GM20000 (cell line): Measurements from ENCODE around the gene FREY1.

Experiments
- DNase-seq: peaks from one replicate; pipeline ENCODE4 v3.0.0; 2012; ENCODE audit warnings: low spot score
- CTCF ChIP-seq: IDR thresholded peaks from 2 replicates; pipeline ENCODE4 v1.5.1; 2012; ENCODE audit warnings: mild to moderate bottlenecking, control low read depth; ENCODE audit errors: extremely low read depth, missing control alignments

The FREY1 gene

GRCh38 chr11:45933131-45933831 lies 26.2 kb upstream of the FREY1 start:
- TF ChIP-seq CTCF, result no peak
- peak; percentile 52 for DNase-seq

- no peak for TF ChIP-seq CTCF
- DNase-seq, result no peak
These were observed 25.1 kb upstream of the FREY1 start for GRCh38 chr11:45932217-45932616.

GRCh38 chr11:45931739-45932138 lies 24.7 kb upstream of the FREY1 start:
- DNase-seq, result no peak
- TF ChIP-seq CTCF, result no peak

- no peak for TF ChIP-seq CTCF
- peak; percentile 13 for DNase-seq
These were observed 24.0 kb upstream of the FREY1 start for GRCh38 chr11:45930951-45931570.

- no peak for TF ChIP-seq CTCF
- peak; percentile 90 for DNase-seq
These were observed 23.1 kb upstream of the FREY1 start for GRCh38 chr11:45930031-45930794.

GRCh38 chr11:45929486-45930030 lies 22.5 kb upstream of the FREY1 start:
- no peak for DNase-seq
- no peak for TF ChIP-seq CTCF
